ENCODE results near the gene MOCS3. TPM values are rescaled to one million over a fixed set of nuclear protein-coding genes. Genes with fewer than 3 reads are reported as not detected.

Gene MOCS3
- total RNA-seq, 1 experiment from 2014 or later: 13.2 TPM

- no peaks in the 10 kb centered on the region for H3K27me3 ChIP-seq (replicated peaks; ENCODE audit: control insufficient read depth, insufficient read depth, low read length)
- intact Hi-C loops (cut with micrococcal nuclease; ENCODE audit: unreplicated experiment): loop anchor here (1.0 kb wide), 1 partner anchor 312 kb away; no protein-coding TSS in a partner anchor
- no TSS peak for BruUV-seq (replicated peaks)
Observed at GRCh38 chr20:50993876-50994275, 35.3 kb downstream of the MOCS3 start.

GRCh38 chr20:50995506-50995905 lies 36.9 kb downstream of the MOCS3 start:
- Histone ChIP-seq H3K4me1 (no peaks in the 10 kb centered on the region), H3K4me3 (ENCODE audit: low read depth, low read length) (no peak overlapping the region), H3K27me3 (replicated peaks; ENCODE audit: control insufficient read depth, insufficient read depth, low read length) (no peaks in the 10 kb centered on the region), H3K36me3 (ENCODE audit: control insufficient read depth, insufficient read depth, low read length) (no peaks in the 10 kb centered on the region), H3K9me3 (no peaks in the 10 kb centered on the region)
- ChIA-PET CTCF (interaction anchor here (0.7 to 1.7 kb wide), 5 partner anchors 8 to 335 kb away, joined by 3 to 8 read pairs (median 7); partner anchors contain the start of gene BCAS4), POLR2A (no interaction called here)
- TF ChIP-seq CTCF (IDR thresholded peaks at IDR 0.05; ENCODE audit: insufficient read depth in 1 of 2, low read depth in 1 of 2, low read length in 1 of 2, severe bottlenecking in 1 of 2, unreplicated experiment in 1 of 2): no peak
- intact Hi-C loops (cut with micrococcal nuclease; ENCODE audit: unreplicated experiment): no loop called here
- BruUV-seq (replicated peaks): no TSS peak
- Mint-ChIP-seq H3K27me3 (ENCODE audit: insufficient read depth, unreplicated experiment) (peaks cover 20% of the 10 kb centered on the region), H3K9me3 (ENCODE audit: unreplicated experiment) (no peaks in the 10 kb centered on the region), H3K4me1 (ENCODE audit: low read depth, unreplicated experiment) (peaks cover 10% of the 10 kb centered on the region), H3K36me3 (ENCODE audit: insufficient read depth, unreplicated experiment) (peaks cover 7% of the 10 kb centered on the region), H3K27ac (ENCODE audit: unreplicated experiment) (no peak overlapping the region), H3K4me3 (ENCODE audit: unreplicated experiment) (no peak overlapping the region)
- no peak for DNase-seq

More at GRCh38 chr20:50993876-50994275, 35.3 kb downstream of the MOCS3 start:
- peaks cover 16% of the 10 kb centered on the region for H3K4me1 Mint-ChIP-seq (ENCODE audit: low read depth, unreplicated experiment)
- no peaks in the 10 kb centered on the region for H3K9me3 ChIP-seq
- H3K4me3 ChIP-seq (ENCODE audit: low read depth, low read length): no peak overlapping the region
- H3K9me3 Mint-ChIP-seq (ENCODE audit: unreplicated experiment): no peaks in the 10 kb centered on the region
- no peak for DNase-seq
- H3K27ac Mint-ChIP-seq (ENCODE audit: unreplicated experiment): no peak overlapping the region
- H3K4me1 ChIP-seq: no peaks in the 10 kb centered on the region
- ChIA-PET POLR2A (no interaction called here), CTCF (interaction anchor here (1.4 to 1.9 kb wide), 2 partner anchors 10 to 63 kb away, joined by 3 to 5 read pairs; partner anchors contain the start of gene ADNP)
- H3K4me3 Mint-ChIP-seq (ENCODE audit: unreplicated experiment): no peak overlapping the region
- TF ChIP-seq CTCF (IDR thresholded peaks at IDR 0.05; ENCODE audit: insufficient read depth in 1 of 2, low read depth in 1 of 2, low read length in 1 of 2, severe bottlenecking in 1 of 2, unreplicated experiment in 1 of 2): no peak
- H3K27me3 Mint-ChIP-seq (ENCODE audit: insufficient read depth, unreplicated experiment): peaks cover 14% of the 10 kb centered on the region
- peaks cover 7% of the 10 kb centered on the region for H3K36me3 Mint-ChIP-seq (ENCODE audit: insufficient read depth, unreplicated experiment)
- H3K36me3 ChIP-seq (ENCODE audit: control insufficient read depth, insufficient read depth, low read length): no peaks in the 10 kb centered on the region

GRCh38 chr20:50996901-50997865 lies 38.6 kb downstream of the MOCS3 start:
- DNase-seq: no peak
- Histone ChIP-seq H3K9me3 (no peaks in the 10 kb centered on the region), H3K4me1 (no peaks in the 10 kb centered on the region), H3K4me3 (ENCODE audit: low read depth, low read length) (no peak overlapping the region), H3K36me3 (ENCODE audit: control insufficient read depth, insufficient read depth, low read length) (no peaks in the 10 kb centered on the region), H3K27me3 (replicated peaks; ENCODE audit: control insufficient read depth, insufficient read depth, low read length) (peaks cover 3% of the 10 kb centered on the region)
- Mint-ChIP-seq H3K9me3 (ENCODE audit: unreplicated experiment) (no peaks in the 10 kb centered on the region), H3K27ac (ENCODE audit: unreplicated experiment) (no peak overlapping the region), H3K4me1 (ENCODE audit: low read depth, unreplicated experiment) (peaks cover 8% of the 10 kb centered on the region), H3K36me3 (ENCODE audit: insufficient read depth, unreplicated experiment) (peaks cover 7% of the 10 kb centered on the region), H3K27me3 (ENCODE audit: insufficient read depth, unreplicated experiment) (peaks cover 26% of the 10 kb centered on the region), H3K4me3 (ENCODE audit: unreplicated experiment) (no peak overlapping the region)
- TF ChIP-seq CTCF (IDR thresholded peaks at IDR 0.05; ENCODE audit: insufficient read depth in 1 of 2, low read depth in 1 of 2, low read length in 1 of 2, severe bottlenecking in 1 of 2, unreplicated experiment in 1 of 2): no peak
- ChIA-PET POLR2A (no interaction called here), CTCF (interaction anchor here (0.5 to 2.2 kb wide), 6 partner anchors 9 to 611 kb away, joined by 3 to 14 read pairs (median 6); no protein-coding TSS in a partner anchor)
- intact Hi-C loops (cut with micrococcal nuclease; ENCODE audit: unreplicated experiment): no loop called here
- no TSS peak for BruUV-seq (replicated peaks)

Measured in Caco-2 (cell line).